ENCODE measurements around the gene HSD17B8.

HSD17B8 gene

GRCh38 chr6:33192671-33193602 is 11.5 kb upstream of the HSD17B8 start:
- DNase-seq: no peak

GRCh38 chr6:33193619-33194018 is 10.8 kb upstream of the HSD17B8 start:
- DNase-seq: no peak

GRCh38 chr6:33194431-33194979 is 9.9 kb upstream of the HSD17B8 start:
- no peak for DNase-seq

- DNase-seq: no peak
Observed at GRCh38 chr6:33195304-33196165, 8.9 kb upstream of the HSD17B8 start.

GRCh38 chr6:33197431-33198048 is 6.9 kb upstream of the HSD17B8 start:
- DNase-seq: no peak

GRCh38 chr6:33198159-33198852 is 6.1 kb upstream of the HSD17B8 start:
- no peak for DNase-seq

- DNase-seq: no peak
Observed at GRCh38 chr6:33198853-33199436, 5.5 kb upstream of the HSD17B8 start.

- DNase-seq: peak; percentile 53
Observed at GRCh38 chr6:33199687-33200218, 4.7 kb upstream of the HSD17B8 start.

GRCh38 chr6:33200219-33201146 is 4.0 kb upstream of the HSD17B8 start, which contains the start of the genes RXRB and SLC39A7:
RXRB (minus strand) TSS chr6:33200665; CDS start chr6:33200476, 189 bp downstream.
SLC39A7 (plus strand) TSS chr6:33200867; CDS start chr6:33201246, 379 bp downstream.
- DNase-seq: peak; percentile 90

- DNase-seq: no peak
Observed at GRCh38 chr6:33201147-33201545, 3.3 kb upstream of the HSD17B8 start.

- DNase-seq: no peak
Observed at GRCh38 chr6:33201935-33202334, 2.5 kb upstream of the HSD17B8 start.

- DNase-seq: no peak
Observed at GRCh38 chr6:33202799-33203198, 1.7 kb upstream of the HSD17B8 start.

- DNase-seq: no peak
Observed at GRCh38 chr6:33203443-33204164, 851 bp upstream of the HSD17B8 start.

GRCh38 chr6:33204165-33204414 is 365 bp upstream of the HSD17B8 start:
- DNase-seq: no peak

GRCh38 chr6:33205191-33206026 is 954 bp downstream of the HSD17B8 start:
- no peak for DNase-seq

GRCh38 chr6:33206027-33206863 is 1.8 kb downstream of the HSD17B8 start:
- DNase-seq: no peak

GRCh38 chr6:33206864-33207551 is 2.6 kb downstream of the HSD17B8 start:
- DNase-seq: no peak
